B cell (primary cell): ENCODE results near the gene SHROOM2. TPM values are rescaled to one million over a fixed set of nuclear protein-coding genes. Genes with fewer than 3 reads are reported as not detected.

ENCODE experiments used
- ATAC-seq: fragments of 200-7000 bp; cut with Tn5 transposase; one replicate; pipeline ENCODE4 v1.10.0; 2021; ENCODE audit warnings: low read depth, mild to moderate bottlenecking, moderate number of reproducible peaks, moderate library complexity
- CTCF ChIA-PET: fragments of 350-600 bp; sonication (Branson Sonifier 250); formaldehyde crosslinking; loops from one replicate; lab custom pipeline; 2021; ENCODE audit warnings: antibody characterized with exemption, inconsistent platforms; lab: Charles Lee
- POLR2A ChIA-PET: fragments of 350-600 bp; sonication (Branson Sonifier 250); formaldehyde crosslinking; loops from one replicate; lab custom pipeline; 2021; ENCODE audit warnings: antibody characterized with exemption; lab: Charles Lee
- DNase-seq: peaks from one replicate; pipeline ENCODE4 v3.0.0; 2013
- H2AFZ ChIP-seq: 2 replicates; pipeline ENCODE4 v1.6.1; 2012; ENCODE audit warnings: mild to moderate bottlenecking, low read depth, low read length; ENCODE audit not compliant: insufficient read depth, poor library complexity, severe bottlenecking
- H3K27ac ChIP-seq, 2 donors: 1 replicate in 1 of 2; 2 replicates in 1 of 2; pipeline ENCODE4 v1.5.1; 2012 to 2013; ENCODE audit warnings: low read length in 2 of 2, mild to moderate bottlenecking in 2 of 2, moderate library complexity in 1 of 2
- H3K27me3 ChIP-seq, 4 experiments: fragments of 200-600 bp in 1 of 4; sonication (generic) in 1 of 4; replicated peaks in 1 of 4; 1 replicate in 2 of 4; 2 replicates in 2 of 4; pipeline versions ENCODE4 v1.6.1 to v1.7.0; 2013 to 2016; ENCODE audit warnings: low read length in 3 of 4, mild to moderate bottlenecking in 2 of 4, mixed read lengths in 1 of 4, moderate library complexity in 1 of 4; ENCODE audit not compliant: insufficient read depth in 4 of 4, control insufficient read depth in 3 of 4; ENCODE audit errors: control extremely low read depth in 1 of 4
- H3K36me3 ChIP-seq, 2 experiments: replicated peaks in 1 of 2; 1 replicate in 1 of 2; 2 replicates in 1 of 2; pipeline versions ENCODE4 v1.6.1 to v1.7.1; 2013; ENCODE audit warnings: low read length in 1 of 2; ENCODE audit not compliant: insufficient read depth in 2 of 2, control insufficient read depth in 1 of 2; ENCODE audit errors: control extremely low read depth in 1 of 2, extremely low read depth in 1 of 2
- H3K4me1 ChIP-seq, 2 donors: fragments of 200-600 bp in 1 of 2; sonication (generic) in 1 of 2; 1 replicate in 1 of 2; 2 replicates in 1 of 2; pipeline versions ENCODE4 v1.5.1 to v1.6.1; 2013 to 2017; ENCODE audit warnings: low read length in 2 of 2; ENCODE audit not compliant: control insufficient read depth in 2 of 2, insufficient read depth in 2 of 2
- H3K4me2 ChIP-seq: replicated peaks from 2 replicates; pipeline ENCODE3; 2012; ENCODE audit warnings: mild to moderate bottlenecking, low read depth, low read length; ENCODE audit not compliant: poor library complexity, severe bottlenecking
- H3K4me3 ChIP-seq, 5 experiments: fragments of 200-600 bp in 1 of 5; sonication (generic) in 1 of 5; 1 replicate in 3 of 5; 2 replicates in 2 of 5; pipeline versions ENCODE4 v1.5.1 to v1.7.0; 2011 to 2016; ENCODE audit warnings: low read length in 4 of 5, mild to moderate bottlenecking in 4 of 5, low read depth in 2 of 5, control low read depth in 1 of 5, moderate library complexity in 1 of 5; ENCODE audit not compliant: insufficient read depth in 1 of 5; ENCODE audit errors: control extremely low read depth in 1 of 5, extremely low read depth in 1 of 5
- H3K79me2 ChIP-seq: fragments of 200-600 bp; sonication (generic); one replicate; pipeline ENCODE4 v1.6.0; 2016; ENCODE audit warnings: low read length; ENCODE audit not compliant: control insufficient read depth, insufficient read depth
- H3K9ac ChIP-seq: fragments of 200-600 bp; sonication (generic); 2 replicates; pipeline ENCODE4 v1.6.1; 2017; ENCODE audit warnings: mild to moderate bottlenecking, low read length, moderate library complexity
- H3K9me3 ChIP-seq, 3 donors: one replicate each; pipeline versions ENCODE4 v1.6.1 to v1.7.1; 2013; ENCODE audit warnings: low read length in 2 of 3; ENCODE audit not compliant: control insufficient read depth in 2 of 3, insufficient read depth in 1 of 3; ENCODE audit errors: control extremely low read depth in 1 of 3
- H4K20me1 ChIP-seq: 2 replicates; pipeline ENCODE4 v1.6.0; 2012; ENCODE audit warnings: mild to moderate bottlenecking, low read length; ENCODE audit not compliant: insufficient read depth, control insufficient read depth, poor library complexity, severe bottlenecking
- H3K27ac Mint-ChIP-seq: one replicate; pipeline ENCODE4 v1.8.0; 2021; ENCODE audit warnings: mixed read lengths
- H3K27me3 Mint-ChIP-seq: one replicate; pipeline ENCODE4 v1.8.0; 2021; ENCODE audit warnings: mixed read lengths
- H3K4me1 Mint-ChIP-seq: one replicate; pipeline ENCODE4 v1.8.0; 2021; ENCODE audit warnings: mixed read lengths
- H3K4me3 Mint-ChIP-seq: one replicate; pipeline ENCODE4 v1.8.0; 2021; ENCODE audit warnings: mixed read lengths
- H3K9me3 Mint-ChIP-seq: one replicate; pipeline ENCODE4 v1.8.0; 2022; ENCODE audit warnings: mixed read lengths; ENCODE audit not compliant: insufficient read depth
- CTCF ChIP-seq: fragments of 200-600 bp; IDR thresholded peaks from one replicate; pipeline ENCODE4 v1.8.0; 2022; ENCODE audit warnings: antibody characterized with exemption, mild to moderate bottlenecking
- EZH2 ChIP-seq: IDR thresholded peaks from 2 replicates; pipeline ENCODE4 v1.6.1; 2012; ENCODE audit warnings: borderline replicate concordance, low read depth, mild to moderate bottlenecking, moderate library complexity, low read length; ENCODE audit not compliant: insufficient read depth, poor library complexity, severe bottlenecking
- WGBS: methylation state at CpG from one replicate; pipeline ENCODE4 v1.1.5; 2013; ENCODE audit warnings: missing lambda C conversion rate; ENCODE audit not compliant: insufficient coverage; 5-methylcytosine and 5-hydroxymethylcytosine counted together
- intact Hi-C: fragments of 100-400 bp; cut with micrococcal nuclease; formaldehyde crosslinking; loops from one replicate; pipeline ENCODE4 v1.10.0; 2022
- polyA plus RNA-seq: library from polyadenylated mRNA; depleted of rRNA; stranded (reverse); fragments of >200 nt; gene quantifications from 2 replicates; pipeline ENCODE4 v1.2.3, GENCODE V29; 2012
- total RNA-seq, 2 donors: library from RNA; stranded (reverse); fragments of 120-200 nt in 1 of 2; gene quantifications; 1 replicate in 1 of 2; 2 replicates in 1 of 2; pipeline versions ENCODE4 v1.2.3 to v1.2.4, GENCODE V29; 2013 to 2022

SHROOM2 gene
- total and polyA plus RNA-seq, 2 donors (not counting 1 experiment from before 2014, with no cell fraction given): not detected

DNA sequence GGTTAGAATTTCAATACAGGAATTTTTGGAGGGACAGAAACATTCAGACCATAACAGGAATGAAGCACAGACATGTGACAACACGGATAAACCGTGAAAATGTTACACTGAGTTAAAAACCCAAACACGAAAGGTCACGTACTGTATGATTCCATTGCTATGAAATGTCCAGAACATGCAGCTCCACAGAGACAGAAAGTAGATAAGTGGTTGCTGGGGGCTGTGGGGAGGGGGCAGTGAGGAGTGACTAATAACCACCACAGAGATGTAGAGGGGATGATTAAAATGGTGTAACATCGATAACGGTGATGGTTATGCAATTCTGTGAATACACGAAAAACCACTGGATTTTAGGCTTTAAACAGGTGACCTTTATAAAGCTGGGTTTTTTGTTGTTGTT, 28.9 kb upstream of the SHROOM2 start:
- no peak for ATAC-seq
- no peaks in the 10 kb centered on the region for H3K36me3 ChIP-seq
- H3K27ac Mint-ChIP-seq: no peak overlapping the region
- no peak overlapping the region for H3K4me3 ChIP-seq
- intact Hi-C loops: no loop called here
- no peaks in the 10 kb centered on the region for H3K4me1 Mint-ChIP-seq
- H3K9ac ChIP-seq: no peak overlapping the region
- peaks cover 9% of the 10 kb centered on the region for H3K27me3 Mint-ChIP-seq
- no peaks in the 10 kb centered on the region for H3K27me3 ChIP-seq
- CTCF ChIA-PET: no interaction called here
- no peaks in the 10 kb centered on the region for H3K4me1 ChIP-seq
- no peaks in the 10 kb centered on the region for H3K9me3 Mint-ChIP-seq
- H3K4me3 Mint-ChIP-seq: no peak overlapping the region
- no peaks in the 10 kb centered on the region for H3K79me2 ChIP-seq
- no peak for DNase-seq
- TF ChIP-seq EZH2 (no peak), CTCF (no peak)
- H4K20me1 ChIP-seq: no peaks in the 10 kb centered on the region
- POLR2A ChIA-PET: no interaction called here
- no CpG with 5 or more reads among the region's 7 CpGs for WGBS
- H3K9me3 ChIP-seq: peaks cover 0 to 3% (median 2%) of the 10 kb centered on the region in 3 donors
- H3K27ac ChIP-seq: no peak overlapping the region
- no peak overlapping the region for H3K4me2 ChIP-seq
- no peak overlapping the region for H2AFZ ChIP-seq

GRCh38 chrX:9758021-9758638, 28.1 kb upstream of the SHROOM2 start:
- intact Hi-C loops: no loop called here
- Mint-ChIP-seq H3K4me3 (no peak overlapping the region), H3K27me3 (peaks cover 11% of the 10 kb centered on the region), H3K9me3 (no peaks in the 10 kb centered on the region), H3K27ac (no peak overlapping the region), H3K4me1 (no peaks in the 10 kb centered on the region)
- no peaks in the 10 kb centered on the region for H3K79me2 ChIP-seq
- no peak overlapping the region for H3K4me2 ChIP-seq
- no peaks in the 10 kb centered on the region for H4K20me1 ChIP-seq
- H3K4me1 ChIP-seq: no peaks in the 10 kb centered on the region
- ChIA-PET POLR2A (no interaction called here), CTCF (no interaction called here)
- DNase-seq (no peak), ATAC-seq (no peak)
- no peak overlapping the region for H2AFZ ChIP-seq
- TF ChIP-seq EZH2: no peak
- TF ChIP-seq CTCF: no peak
- no peak overlapping the region for H3K4me3 ChIP-seq
- WGBS: no CpG with 5 or more reads among the region's 4 CpGs
- H3K9me3 ChIP-seq: peaks cover 0 to 3% (median 2%) of the 10 kb centered on the region in 3 donors
- H3K36me3 ChIP-seq: no peaks in the 10 kb centered on the region
- H3K27me3 ChIP-seq: no peaks in the 10 kb centered on the region
- no peak overlapping the region for H3K9ac ChIP-seq
- H3K27ac ChIP-seq: no peak overlapping the region
